HepG2 (cell line): ENCODE data around the gene PLCB1.

Experiments used
- KDM3A ChIP-seq: IDR thresholded peaks from 2 replicates; pipeline ENCODE4 v1.6.1; 2018; ENCODE audit warnings: low read depth, missing compliant biosample characterization
- POLR2AphosphoS2 ChIP-seq: IDR thresholded peaks from 2 replicates; pipeline ENCODE4 v1.6.1; 2011; ENCODE audit warnings: low read depth, low read length, improper control_type of control experiment
- ZBTB43 ChIP-seq: sonication (generic); formaldehyde crosslinking; conservative IDR thresholded peaks from 2 replicates; pipeline ENCODE4 v1.4.0; 2020; ENCODE audit warnings: missing genetic modification reagents

- TF ChIP-seq ZBTB43 (CRISPR knock-in tag) (no peak), KDM3A (CRISPR knock-in tag) (no peak), POLR2AphosphoS2 (no peak)
Observed at GRCh38 chr20:8267009-8267408, 134.9 kb downstream of the PLCB1 start.
